NOMO-1 treated with DMSO at 0.1 percent for 48 hours (cell line): Measurements from ENCODE around the gene PLXNB3.
"Not testable (repeated sequence)": the region's sequence is repeated elsewhere in the genome, so short reads cannot be mapped to it uniquely, and the experiment has no call there.

Experiments used
- DNase-seq: peaks from one replicate; lab custom pipeline; 2025; ENCODE audit not compliant: unreplicated experiment; lab: John Stamatoyannopoulos, UW

The PLXNB3 gene

GRCh38 chrX:153806999-153807575 lies 43.0 kb downstream of the PLXNB3 start:
- no peak for DNase-seq

- no peak for DNase-seq
Measured at GRCh38 chrX:153807976-153808375, 43.9 kb downstream of the PLXNB3 start.

DNA sequence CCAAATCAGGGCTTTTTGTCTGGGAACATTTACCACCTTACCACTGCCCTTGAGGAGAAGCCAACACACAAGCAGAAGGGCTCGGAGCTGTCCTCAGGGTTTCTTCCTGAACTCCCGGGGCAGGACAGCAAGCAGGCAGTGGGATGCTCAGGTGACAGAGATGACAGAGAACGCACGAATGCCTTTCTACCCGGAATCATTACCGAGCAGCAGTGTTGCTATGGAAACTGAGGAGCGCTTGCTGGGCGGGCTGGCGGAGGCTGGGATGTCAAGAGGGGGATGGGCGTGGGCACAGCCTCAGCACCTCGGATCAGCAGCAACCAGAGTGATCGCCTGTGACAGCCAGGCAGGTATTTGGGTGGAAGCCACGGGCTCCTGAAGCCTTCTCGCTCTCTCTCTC lies 48.2 kb downstream of the PLXNB3 start:
- no peak for DNase-seq

DNA sequence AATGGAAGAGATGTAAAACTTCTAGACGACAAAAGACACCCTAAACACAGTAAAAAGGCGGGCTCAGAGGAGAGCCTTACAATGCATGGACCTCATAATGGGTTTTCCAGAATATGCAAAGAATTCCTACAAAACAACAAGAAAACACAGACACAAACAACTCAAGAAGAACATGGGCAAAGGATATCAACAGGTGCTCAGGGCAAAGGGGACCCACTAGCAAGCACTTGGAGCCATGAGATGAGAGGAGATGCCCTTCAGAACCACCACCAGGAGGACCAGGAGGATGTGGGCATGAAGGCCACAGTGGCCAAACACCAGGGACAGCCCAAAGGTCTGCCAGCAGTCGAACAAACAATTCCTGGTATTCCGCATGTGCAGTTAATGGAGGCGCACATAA lies 49.1 kb downstream of the PLXNB3 start:
- no peak for DNase-seq

- DNase-seq = no peak
Measured at GRCh38 chrX:153814591-153815315, 50.7 kb downstream of the PLXNB3 start.

- no peak for DNase-seq
Measured at GRCh38 chrX:153816831-153817690, 53.0 kb downstream of the PLXNB3 start.

GRCh38 chrX:153818064-153818463 lies 54.0 kb downstream of the PLXNB3 start:
- DNase-seq = not testable (repeated sequence)

DNA sequence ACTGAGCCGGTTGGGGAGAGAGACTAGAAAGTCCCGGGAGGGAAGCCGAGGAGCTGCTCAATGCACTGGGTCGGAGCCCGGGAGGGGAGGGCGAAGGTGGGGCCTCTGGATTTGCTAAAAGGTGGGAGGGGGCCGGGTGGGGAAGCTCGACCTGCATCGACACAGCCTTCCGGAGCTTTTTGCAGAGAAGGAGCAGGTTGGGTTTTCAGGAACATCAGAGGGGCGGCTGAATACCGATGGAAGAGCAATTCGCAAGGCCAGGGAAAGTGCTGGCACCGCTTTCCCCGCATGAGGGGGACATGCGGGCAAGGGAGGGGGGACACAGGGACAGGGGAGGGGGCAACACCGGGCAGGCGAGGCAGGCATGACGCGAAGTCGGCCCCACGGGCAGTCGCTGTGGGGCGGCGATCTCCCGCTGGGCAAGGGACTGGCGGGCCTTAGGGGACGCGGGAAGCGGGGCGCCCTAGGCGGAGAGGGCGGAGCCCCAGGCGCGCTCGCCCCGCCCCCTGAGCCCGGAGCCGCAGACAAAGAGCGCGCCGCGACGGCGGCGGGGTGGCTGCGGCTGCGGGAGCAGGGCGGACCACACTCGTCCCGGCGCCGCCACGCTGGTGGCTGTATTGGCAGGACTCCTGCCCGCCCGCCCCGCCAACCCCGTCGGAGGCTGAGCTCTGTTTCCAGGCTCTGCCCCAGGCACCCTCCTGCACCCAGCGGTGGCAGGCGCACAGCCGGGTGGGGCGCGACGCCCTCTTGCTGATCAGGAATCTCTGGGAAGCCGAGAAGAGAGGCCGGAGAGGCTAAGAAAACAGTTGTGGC lies 54.7 kb downstream of the PLXNB3 start:
- no peak for DNase-seq

- no peak for DNase-seq
Measured at GRCh38 chrX:153819384-153820040, 55.5 kb downstream of the PLXNB3 start.

DNA sequence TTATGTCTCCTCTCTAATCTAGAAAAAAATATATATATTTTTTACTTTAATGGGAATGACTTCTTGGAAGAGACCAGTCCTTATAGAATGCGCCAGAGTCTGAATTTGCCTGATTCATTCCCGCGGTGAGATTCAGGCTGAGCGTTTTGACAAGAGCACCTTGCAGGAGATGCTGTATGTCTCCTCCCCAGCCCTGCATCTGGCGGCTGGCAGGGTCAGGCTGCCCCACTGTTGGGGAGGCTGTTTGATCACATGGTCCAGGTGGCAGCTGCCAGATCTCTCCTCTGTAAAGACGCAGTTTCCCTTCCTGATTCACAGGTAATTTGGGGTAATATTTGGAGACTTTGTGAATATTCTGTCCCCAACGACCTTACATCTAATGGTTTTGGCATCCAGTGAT lies 56.6 kb downstream of the PLXNB3 start:
- DNase-seq = no peak

DNA sequence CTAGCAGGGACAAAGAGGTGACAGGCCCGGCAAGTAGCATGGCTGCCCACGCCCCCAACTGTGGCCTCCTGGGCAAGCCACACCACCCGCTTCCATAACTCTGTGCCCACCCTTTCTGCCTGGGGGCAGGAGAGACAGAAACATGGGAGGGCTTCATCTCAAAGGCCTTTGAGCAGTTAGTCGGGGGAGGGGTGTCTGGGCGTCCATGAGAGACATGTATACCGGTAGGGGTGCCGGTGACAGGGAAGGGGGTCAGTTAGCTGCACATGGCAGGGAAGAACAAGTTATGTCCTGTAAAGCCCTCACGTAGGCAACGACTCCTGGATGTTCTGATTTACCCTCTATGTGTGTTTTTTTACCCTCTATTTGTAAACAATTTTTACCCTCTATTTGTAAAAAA lies 57.0 kb downstream of the PLXNB3 start:
- no peak for DNase-seq

- no peak for DNase-seq
Measured at GRCh38 chrX:153824348-153824747, 60.3 kb downstream of the PLXNB3 start.

- no peak for DNase-seq
Measured at GRCh38 chrX:153825042-153825441, 61.0 kb downstream of the PLXNB3 start.
